Esophagus muscularis mucosa (tissue), 4 donors: ENCODE results near the gene NHEJ1. TPM values are rescaled to one million over a fixed set of nuclear protein-coding genes. Genes with fewer than 3 reads are reported as not detected.
A peak's percentile ranks its signal among the peaks of the same experiment; 100 is the strongest.

ENCODE experiments used
- DNase-seq: peaks from one replicate; pipeline ENCODE4 v3.0.0-alpha.2; 2017; ENCODE audit errors: extremely low spot score
- H3K27ac ChIP-seq, 4 donors: fragments of 200-600 bp; sonication (generic); replicated peaks in 1 of 4; 1 replicate in 3 of 4; 2 replicates in 1 of 4; pipeline ENCODE4 v1.5.1; 2016 to 2019; ENCODE audit warnings: mild to moderate bottlenecking in 1 of 4
- H3K27me3 ChIP-seq, 4 donors: fragments of 200-600 bp; sonication (generic); one replicate each; pipeline versions ENCODE4 v1.5.1 to v1.6.0; 2016 to 2019
- H3K36me3 ChIP-seq, 4 donors: fragments of 200-600 bp; sonication (generic); one replicate each; pipeline ENCODE4 v1.5.1; 2016 to 2019
- H3K4me1 ChIP-seq, 4 donors: fragments of 200-600 bp; sonication (generic); one replicate each; pipeline ENCODE4 v1.5.1; 2016 to 2019
- H3K4me3 ChIP-seq, 4 donors: fragments of 200-600 bp; sonication (generic); 1 replicate in 2 of 4; 2 replicates in 2 of 4; pipeline ENCODE4 v1.5.1; 2016 to 2019; ENCODE audit warnings: mild to moderate bottlenecking in 4 of 4, moderate library complexity in 1 of 4
- H3K9me3 ChIP-seq, 4 donors: fragments of 200-600 bp; sonication (generic); 1 replicate in 3 of 4; 2 replicates in 1 of 4; pipeline ENCODE4 v1.5.1; 2016 to 2019
- EP300 ChIP-seq: sonication (generic); formaldehyde crosslinking; IDR thresholded peaks from one replicate; pipeline ENCODE4 v1.6.1; 2017; ENCODE audit warnings: antibody characterized with exemption
- POLR2A ChIP-seq: fragments of 450-650 bp; IDR thresholded peaks from one replicate; pipeline ENCODE4 v1.6.1; 2017; ENCODE audit warnings: antibody characterized with exemption, moderate library complexity, mild to moderate bottlenecking, low read depth
- POLR2AphosphoS5 ChIP-seq, 2 donors: sonication (generic); formaldehyde crosslinking; IDR thresholded peaks; one replicate each; pipeline ENCODE4 v1.6.1; 2017; ENCODE audit warnings: antibody characterized with exemption in 2 of 2
- WGBS: methylation state at CpG from one replicate; pipeline ENCODE4 v1.1.5; 2018; 5-methylcytosine and 5-hydroxymethylcytosine counted together
- intact Hi-C: fragments of 100-400 bp; cut with DNase I; formaldehyde crosslinking; loops from one replicate; pipeline ENCODE4 v1.15.1; 2023
- total RNA-seq, 4 donors: library from RNA; depleted of rRNA; stranded (reverse); fragments of >200 nt; gene quantifications; one replicate each; pipeline versions ENCODE4 v1.1.0 to v1.2.1, GENCODE V29; 2016
- TF ChIP-seq, protein P1 (sequence below), 3 experiments: fragments of 200-600 bp in 2 of 3; fragments of 450-650 bp in 1 of 3; sonication (generic) in 2 of 3; IDR thresholded peaks; one replicate each; pipeline ENCODE4 v1.5.1; 2017 to 2019; ENCODE audit warnings: antibody characterized with exemption in 3 of 3, mild to moderate bottlenecking in 2 of 3, moderate library complexity in 1 of 3

The NHEJ1 gene
- total RNA-seq, 4 donors from 2014 or later = 15.1 to 24.4 (median 17.8) TPM

- no peaks in the 10 kb centered on the region for H3K36me3 ChIP-seq
- intact Hi-C loops = no loop called here
- DNase-seq = no peak
- H3K27me3 ChIP-seq = peaks cover 0 to 96% (median 7%) of the 10 kb centered on the region in 4 donors
- H3K4me1 ChIP-seq = peaks cover 0 to 5% (median 5%) of the 10 kb centered on the region in 4 donors
- WGBS = 92% methylated on average over 2 of the region's 2 CpGs
- H3K27ac ChIP-seq = no peak overlapping the region
- H3K9me3 ChIP-seq = no peaks in the 10 kb centered on the region
- H3K4me3 ChIP-seq = no peak overlapping the region
- TF ChIP-seq EP300 = no peak
- TF ChIP-seq, protein P1, sequence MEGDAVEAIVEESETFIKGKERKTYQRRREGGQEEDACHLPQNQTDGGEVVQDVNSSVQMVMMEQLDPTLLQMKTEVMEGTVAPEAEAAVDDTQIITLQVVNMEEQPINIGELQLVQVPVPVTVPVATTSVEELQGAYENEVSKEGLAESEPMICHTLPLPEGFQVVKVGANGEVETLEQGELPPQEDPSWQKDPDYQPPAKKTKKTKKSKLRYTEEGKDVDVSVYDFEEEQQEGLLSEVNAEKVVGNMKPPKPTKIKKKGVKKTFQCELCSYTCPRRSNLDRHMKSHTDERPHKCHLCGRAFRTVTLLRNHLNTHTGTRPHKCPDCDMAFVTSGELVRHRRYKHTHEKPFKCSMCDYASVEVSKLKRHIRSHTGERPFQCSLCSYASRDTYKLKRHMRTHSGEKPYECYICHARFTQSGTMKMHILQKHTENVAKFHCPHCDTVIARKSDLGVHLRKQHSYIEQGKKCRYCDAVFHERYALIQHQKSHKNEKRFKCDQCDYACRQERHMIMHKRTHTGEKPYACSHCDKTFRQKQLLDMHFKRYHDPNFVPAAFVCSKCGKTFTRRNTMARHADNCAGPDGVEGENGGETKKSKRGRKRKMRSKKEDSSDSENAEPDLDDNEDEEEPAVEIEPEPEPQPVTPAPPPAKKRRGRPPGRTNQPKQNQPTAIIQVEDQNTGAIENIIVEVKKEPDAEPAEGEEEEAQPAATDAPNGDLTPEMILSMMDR (IDR thresholded peaks at IDR 0.05) = no peak
- TF ChIP-seq POLR2A = no peak
Observed at GRCh38 chr2:219042750-219043149, 117.9 kb downstream of the NHEJ1 start.

DNA sequence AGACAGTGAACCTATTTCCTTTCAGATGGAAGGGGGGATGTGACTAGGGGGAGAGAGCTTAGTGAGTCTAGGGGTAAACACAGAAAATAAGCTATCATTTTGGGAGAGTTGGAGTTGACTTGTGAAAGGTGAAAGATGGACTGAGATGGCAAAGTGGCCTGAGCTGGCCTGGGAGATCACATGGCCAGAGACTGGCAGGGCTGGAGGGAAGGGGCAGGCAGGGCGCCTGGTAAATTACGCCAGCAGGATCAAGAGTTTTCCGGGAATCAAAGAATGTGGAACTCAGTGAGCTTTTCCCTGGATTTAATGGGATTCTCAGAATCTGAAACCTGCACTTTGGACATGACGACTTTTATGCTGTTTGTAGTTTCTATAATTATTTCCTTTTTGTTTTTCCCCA is 118.5 kb downstream of the NHEJ1 start:
- no peaks in the 10 kb centered on the region for H3K9me3 ChIP-seq
- H3K27ac ChIP-seq = no peak overlapping the region
- no peaks in the 10 kb centered on the region for H3K36me3 ChIP-seq
- no peak for DNase-seq
- no peak overlapping the region for H3K4me3 ChIP-seq
- intact Hi-C loops = no loop called here
- H3K4me1 ChIP-seq = peaks cover 0 to 5% (median 5%) of the 10 kb centered on the region in 4 donors
- 66% methylated on average over 4 of the region's 4 CpGs for WGBS
- TF ChIP-seq POLR2A = no peak
- TF ChIP-seq, protein P1 (IDR thresholded peaks at IDR 0.05) = no peak
- TF ChIP-seq POLR2AphosphoS5 (IDR thresholded peaks at IDR 0.05) = no peak
- no peak for TF ChIP-seq EP300
- peaks cover 0 to 98% (median 7%) of the 10 kb centered on the region in 4 donors for H3K27me3 ChIP-seq

GRCh38 chr2:219041252-219041651 is 119.4 kb downstream of the NHEJ1 start, which contains the start of gene CFAP65:
CFAP65 (minus strand) TSS chr2:219041516; CDS start chr2:219039048, 2,468 bp downstream.
- Histone ChIP-seq H3K36me3 (no peaks in the 10 kb centered on the region), H3K27me3 (peaks cover 0 to 98% (median 7%) of the 10 kb centered on the region in 4 donors), H3K4me3 (peak within 1 kb of the TSS in 2 of 4 donors; percentile 18 to 21), H3K9me3 (no peaks in the 10 kb centered on the region), H3K4me1 (peaks cover 0 to 5% (median 5%) of the 10 kb centered on the region in 4 donors), H3K27ac (no peak within 1 kb of the TSS)
- 2% methylated on average over 21 of the region's 21 CpGs for WGBS
- DNase-seq = no peak
- intact Hi-C loops = no loop called here
- TF ChIP-seq POLR2AphosphoS5 (IDR thresholded peaks at IDR 0.05) (no peak), POLR2A (no peak), EP300 (no peak)
- TF ChIP-seq, protein P1 (IDR thresholded peaks at IDR 0.05) = no peak

DNA sequence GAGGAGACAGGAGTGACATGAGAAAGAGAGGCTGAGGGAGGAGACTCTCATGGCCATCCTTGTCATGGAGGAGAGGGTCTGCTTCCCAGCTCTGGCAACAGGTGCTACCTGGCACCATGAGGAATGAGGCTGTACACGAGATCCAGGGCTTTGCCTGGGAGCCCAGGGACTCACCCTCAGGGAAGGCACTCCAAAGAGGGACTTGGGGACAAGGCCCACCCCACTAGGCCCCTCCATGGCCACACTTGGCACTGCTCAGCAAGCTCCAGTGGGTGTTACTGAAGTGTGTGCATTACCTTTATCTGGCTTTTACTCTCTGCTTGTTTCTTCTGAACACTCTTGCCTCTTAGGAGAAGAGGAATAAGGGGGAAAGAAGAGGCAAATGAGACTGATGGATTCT is 122.0 kb downstream of the NHEJ1 start:
- Histone ChIP-seq H3K36me3 (no peaks in the 10 kb centered on the region), H3K9me3 (no peaks in the 10 kb centered on the region), H3K27ac (no peak overlapping the region), H3K27me3 (peaks cover 0 to 79% (median 7%) of the 10 kb centered on the region in 4 donors), H3K4me1 (peaks cover 0 to 5% (median 5%) of the 10 kb centered on the region in 4 donors), H3K4me3 (no peak overlapping the region)
- 8% methylated on average over 1 of the region's 1 CpG for WGBS
- intact Hi-C loops = no loop called here
- TF ChIP-seq, protein P1 (IDR thresholded peaks at IDR 0.05) = no peak
- TF ChIP-seq POLR2AphosphoS5 (IDR thresholded peaks at IDR 0.05) = no peak
- TF ChIP-seq EP300 = no peak
- no peak for TF ChIP-seq POLR2A
- DNase-seq = no peak
